H9 (cell line): ENCODE results near the gene PCNX2. TPM values are rescaled to one million over a fixed set of nuclear protein-coding genes. Genes with fewer than 3 reads are reported as not detected.

Experiments
- DNase-seq: peaks from one replicate; pipeline ENCODE4 v3.0.0-alpha.2; 2017
- H2AFZ ChIP-seq: one replicate; pipeline ENCODE4 v1.6.1; 2013; ENCODE audit warnings: mild to moderate bottlenecking, low read length, control low read depth, moderate library complexity
- H2AK5ac ChIP-seq: 2 replicates; pipeline ENCODE4 v1.6.1; 2013; ENCODE audit warnings: low read length, control low read depth, mixed read lengths; ENCODE audit not compliant: insufficient read length
- H2BK120ac ChIP-seq: one replicate; pipeline ENCODE4 v1.6.1; 2013; ENCODE audit warnings: low read depth, mild to moderate bottlenecking, low read length, control low read depth, inconsistent platforms; ENCODE audit not compliant: poor library complexity, severe bottlenecking
- H2BK12ac ChIP-seq: 2 replicates; pipeline ENCODE4 v1.6.1; 2013; ENCODE audit warnings: low read length, control low read depth, mixed read lengths, low read depth; ENCODE audit not compliant: insufficient read length
- H2BK15ac ChIP-seq: 2 replicates; pipeline ENCODE4 v1.6.1; 2013; ENCODE audit warnings: low read depth, low read length, control low read depth
- H2BK20ac ChIP-seq: one replicate; pipeline ENCODE4 v1.6.1; 2013; ENCODE audit warnings: low read depth, mild to moderate bottlenecking, low read length, control low read depth, inconsistent platforms; ENCODE audit not compliant: poor library complexity, severe bottlenecking
- H2BK5ac ChIP-seq: 2 replicates; pipeline ENCODE4 v1.6.1; 2013; ENCODE audit warnings: low read length, control low read depth, mixed read lengths; ENCODE audit not compliant: insufficient read length
- H3K14ac ChIP-seq: 2 replicates; pipeline ENCODE4 v1.6.1; 2013; ENCODE audit warnings: low read length, control low read depth; ENCODE audit not compliant: insufficient read depth
- H3K18ac ChIP-seq: 2 replicates; pipeline ENCODE4 v1.6.1; 2013; ENCODE audit warnings: low read depth, mild to moderate bottlenecking, mixed read lengths, low read length, control low read depth; ENCODE audit not compliant: insufficient read length
- H3K23ac ChIP-seq: 2 replicates; pipeline ENCODE4 v1.6.1; 2013; ENCODE audit warnings: low read length, control low read depth, mixed read lengths, low read depth; ENCODE audit not compliant: insufficient read length
- H3K23me2 ChIP-seq: 2 replicates; pipeline ENCODE4 v1.6.1; 2013; ENCODE audit warnings: low read depth, mild to moderate bottlenecking, mixed read lengths, low read length, control low read depth; ENCODE audit not compliant: insufficient read length, poor library complexity, severe bottlenecking
- H3K27ac ChIP-seq: 2 replicates; pipeline ENCODE4 v1.5.1; 2013; ENCODE audit warnings: low read length, control low read depth, mixed read lengths, low read depth; ENCODE audit not compliant: insufficient read length
- H3K27me3 ChIP-seq: 2 replicates; pipeline ENCODE4 v1.6.1; 2013; ENCODE audit warnings: low read length, control low read depth, inconsistent platforms; ENCODE audit not compliant: insufficient read depth
- H3K4ac ChIP-seq: 2 replicates; pipeline ENCODE4 v1.6.1; 2013; ENCODE audit warnings: low read depth, mild to moderate bottlenecking, control low read depth, inconsistent platforms, low read length, moderate library complexity
- H3K4me1 ChIP-seq: 2 replicates; pipeline ENCODE4 v1.6.1; 2013; ENCODE audit warnings: low read length, control low read depth, inconsistent platforms; ENCODE audit not compliant: insufficient read depth
- H3K4me2 ChIP-seq: 2 replicates; pipeline ENCODE4 v1.6.1; 2013; ENCODE audit warnings: low read length, control low read depth, mixed read lengths; ENCODE audit not compliant: insufficient read length, insufficient read depth
- H3K56ac ChIP-seq: 2 replicates; pipeline ENCODE4 v1.6.1; 2013; ENCODE audit warnings: low read depth, mild to moderate bottlenecking, mixed read lengths, low read length, control low read depth; ENCODE audit not compliant: insufficient read length
- H3K79me1 ChIP-seq: 2 replicates; pipeline ENCODE4 v1.6.1; 2013; ENCODE audit warnings: low read depth, mild to moderate bottlenecking, moderate library complexity, low read length, control low read depth, inconsistent platforms; ENCODE audit not compliant: insufficient read depth, poor library complexity, severe bottlenecking
- H3K79me2 ChIP-seq: 2 replicates; pipeline ENCODE4 v1.6.1; 2013; ENCODE audit warnings: low read length, control low read depth, inconsistent platforms; ENCODE audit not compliant: insufficient read depth
- H3K9ac ChIP-seq: 2 replicates; pipeline ENCODE4 v1.6.1; 2013; ENCODE audit warnings: low read length, control low read depth, mixed read lengths; ENCODE audit not compliant: insufficient read length; ENCODE audit errors: extremely low read depth
- H3K9me3 ChIP-seq: one replicate; pipeline ENCODE4 v1.6.1; 2013; ENCODE audit warnings: low read depth, low read length, inconsistent platforms; ENCODE audit not compliant: control insufficient read depth
- H3T11ph ChIP-seq: one replicate; pipeline ENCODE4 v1.6.1; 2013; ENCODE audit warnings: mild to moderate bottlenecking, low read length, control low read depth, inconsistent platforms
- H4K20me1 ChIP-seq: one replicate; pipeline ENCODE4 v1.6.1; 2013; ENCODE audit not compliant: control insufficient read depth, insufficient read length, insufficient read depth
- H4K5ac ChIP-seq: 2 replicates; pipeline ENCODE4 v1.6.1; 2013; ENCODE audit warnings: low read depth, mild to moderate bottlenecking, mixed read lengths, low read length, control low read depth; ENCODE audit not compliant: insufficient read length
- H4K8ac ChIP-seq: replicated peaks from 2 replicates; pipeline ENCODE4 v1.6.1; 2013; ENCODE audit warnings: low read length, control low read depth, mixed read lengths, low read depth; ENCODE audit not compliant: insufficient read length
- H4K91ac ChIP-seq: 2 replicates; pipeline ENCODE4 v1.6.1; 2013; ENCODE audit warnings: low read depth, mild to moderate bottlenecking, moderate library complexity, mixed read lengths, low read length, control low read depth; ENCODE audit not compliant: insufficient read length
- H3K27ac Mint-ChIP-seq, 3 experiments: 2 replicates in 2 of 3; 3 replicates in 1 of 3; pipeline ENCODE4 v1.8.0; 2020 to 2021; ENCODE audit warnings: mixed read lengths in 3 of 3, mild to moderate bottlenecking in 1 of 3, moderate library complexity in 1 of 3
- H3K27me3 Mint-ChIP-seq: 2 replicates; pipeline ENCODE4 v1.8.0; 2021; ENCODE audit warnings: low read depth, mild to moderate bottlenecking, moderate library complexity, mixed read lengths
- H3K36me3 Mint-ChIP-seq, 3 experiments: 2 replicates in 2 of 3; 3 replicates in 1 of 3; pipeline ENCODE4 v1.8.0; 2020 to 2021; ENCODE audit warnings: low read depth in 3 of 3, mixed read lengths in 3 of 3; ENCODE audit not compliant: insufficient read depth in 1 of 3
- H3K4me1 Mint-ChIP-seq, 2 experiments: 2 replicates each; pipeline ENCODE4 v1.8.0; 2020; ENCODE audit warnings: mixed read lengths in 2 of 2
- H3K4me3 Mint-ChIP-seq, 2 experiments: 2 replicates in 1 of 2; 3 replicates in 1 of 2; pipeline ENCODE4 v1.8.0; 2020 to 2021; ENCODE audit warnings: mild to moderate bottlenecking in 2 of 2, mixed read lengths in 2 of 2, moderate library complexity in 1 of 2
- H3K9me3 Mint-ChIP-seq, 2 experiments: 2 replicates in 1 of 2; 3 replicates in 1 of 2; pipeline ENCODE4 v1.8.0; 2020; ENCODE audit warnings: mild to moderate bottlenecking in 2 of 2, mixed read lengths in 2 of 2, moderate library complexity in 1 of 2
- WGBS: extraction: QIAGEN DNeasy Blood & Tissue Kit; methylation state at CpG from one replicate; pipeline ENCODE4 v1.1.7; 2013; ENCODE audit warnings: missing lambda C conversion rate, low lambda C conversion rate, mixed read lengths; ENCODE audit not compliant: insufficient read length; ENCODE audit errors: extremely low coverage; 5-methylcytosine and 5-hydroxymethylcytosine counted together
- total RNA-seq: library from RNA; stranded (reverse); gene quantifications from 2 replicates; pipeline ENCODE4 v1.2.1, GENCODE V29; 2021
- TF ChIP-seq, protein P1 (sequence below): fragments of 200-600 bp; sonication (generic); conservative IDR thresholded peaks from 3 replicates; pipeline ENCODE4 v1.8.0; 2021; ENCODE audit warnings: antibody characterized with exemption, mild to moderate bottlenecking

Gene PCNX2
- total RNA-seq, 1 experiment from 2014 or later: 45.1 TPM

DNA sequence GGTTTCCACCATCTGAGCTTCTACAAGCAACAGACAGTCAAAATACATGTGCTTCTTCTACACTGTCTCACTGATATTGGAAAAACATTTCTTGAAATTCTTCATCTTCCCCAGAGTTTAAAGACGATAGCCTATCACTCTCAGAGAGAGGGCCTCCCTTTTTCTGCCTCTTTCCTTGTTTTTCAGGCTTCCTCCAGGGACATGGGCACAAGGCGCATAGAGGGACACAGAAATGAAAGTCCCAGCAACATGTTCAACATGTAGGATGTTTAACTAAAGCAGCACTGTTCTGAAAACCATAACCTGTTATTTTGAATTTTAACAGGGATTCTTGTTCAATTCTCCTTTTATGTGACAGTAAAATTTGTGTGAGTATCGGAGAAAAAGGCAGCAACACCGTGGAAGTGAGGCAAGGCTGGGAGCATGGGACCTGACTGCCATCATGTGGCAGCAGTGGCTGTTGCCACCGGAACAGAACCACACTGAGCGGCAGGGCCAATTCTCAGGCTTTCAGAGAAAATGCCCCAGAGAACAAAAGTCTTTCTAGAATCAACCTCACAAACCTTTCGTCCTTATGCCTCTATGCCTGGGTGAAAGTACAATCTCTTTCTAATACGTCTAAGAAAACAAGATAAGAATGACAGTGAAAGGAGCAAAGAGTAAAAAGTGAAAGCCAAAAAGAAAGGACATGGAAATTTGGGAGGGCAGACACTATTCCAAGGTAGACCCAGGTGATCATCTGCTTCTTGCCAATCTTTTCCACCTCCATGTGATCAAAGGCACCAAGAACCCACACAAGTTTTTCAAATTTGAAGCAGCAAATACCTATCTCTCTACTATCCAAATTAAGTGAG is 54.5 kb downstream of the PCNX2 start:
- Histone ChIP-seq H3K23me2 (no peaks in the 10 kb centered on the region), H3K4me2 (no peak overlapping the region), H3K79me2 (no peaks in the 10 kb centered on the region), H3K56ac (no peak overlapping the region), H3K4ac (no peak overlapping the region), H2BK5ac (no peak overlapping the region), H3K23ac (no peak overlapping the region), H2BK12ac (no peak overlapping the region), H3K9ac (no peak overlapping the region), H3K14ac (no peak overlapping the region), H3K27ac (no peak overlapping the region), H4K20me1 (no peaks in the 10 kb centered on the region), H2BK120ac (no peak overlapping the region), H2BK20ac (no peak overlapping the region), H2AFZ (no peak overlapping the region), H4K8ac (no peak overlapping the region), H3K4me1 (no peaks in the 10 kb centered on the region), H3K79me1 (no peaks in the 10 kb centered on the region), H4K91ac (no peak overlapping the region), H3K9me3 (no peaks in the 10 kb centered on the region), H3K18ac (no peak overlapping the region), H2BK15ac (no peak overlapping the region), H3K27me3 (no peaks in the 10 kb centered on the region), H4K5ac (no peak overlapping the region), H2AK5ac (no peak overlapping the region), H3T11ph (no peak overlapping the region)
- Mint-ChIP-seq H3K27ac (peak overlapping the region in 2 of 3 experiments; percentile 25 to 87; a peak in 2 of 7 replicates), H3K9me3 (no peaks in the 10 kb centered on the region), H3K4me3 (no peak overlapping the region), H3K4me1 (peaks cover 3 to 5% of the 10 kb centered on the region in 2 experiments; a peak in 3 of 4 replicates), H3K27me3 (no peaks in the 10 kb centered on the region), H3K36me3 (peaks cover 14 to 39% (median 16%) of the 10 kb centered on the region in 3 experiments; a peak in 6 of 7 replicates)
- DNase-seq: peak; percentile 42
- no CpG with 5 or more reads among the region's 8 CpGs for WGBS
- TF ChIP-seq, protein P1, sequence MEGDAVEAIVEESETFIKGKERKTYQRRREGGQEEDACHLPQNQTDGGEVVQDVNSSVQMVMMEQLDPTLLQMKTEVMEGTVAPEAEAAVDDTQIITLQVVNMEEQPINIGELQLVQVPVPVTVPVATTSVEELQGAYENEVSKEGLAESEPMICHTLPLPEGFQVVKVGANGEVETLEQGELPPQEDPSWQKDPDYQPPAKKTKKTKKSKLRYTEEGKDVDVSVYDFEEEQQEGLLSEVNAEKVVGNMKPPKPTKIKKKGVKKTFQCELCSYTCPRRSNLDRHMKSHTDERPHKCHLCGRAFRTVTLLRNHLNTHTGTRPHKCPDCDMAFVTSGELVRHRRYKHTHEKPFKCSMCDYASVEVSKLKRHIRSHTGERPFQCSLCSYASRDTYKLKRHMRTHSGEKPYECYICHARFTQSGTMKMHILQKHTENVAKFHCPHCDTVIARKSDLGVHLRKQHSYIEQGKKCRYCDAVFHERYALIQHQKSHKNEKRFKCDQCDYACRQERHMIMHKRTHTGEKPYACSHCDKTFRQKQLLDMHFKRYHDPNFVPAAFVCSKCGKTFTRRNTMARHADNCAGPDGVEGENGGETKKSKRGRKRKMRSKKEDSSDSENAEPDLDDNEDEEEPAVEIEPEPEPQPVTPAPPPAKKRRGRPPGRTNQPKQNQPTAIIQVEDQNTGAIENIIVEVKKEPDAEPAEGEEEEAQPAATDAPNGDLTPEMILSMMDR: peak; percentile 74
